Activated CD4-positive, alpha-beta T cell treated with anti-CD3 and anti-CD28 coated beads for 4 hours (primary cell): ENCODE measurements around the gene MACROD1.

Source experiments
- DNase-seq, 2 donors: peaks; one replicate each; pipeline ENCODE4 v3.0.0-alpha.2; 2020

The MACROD1 gene

GRCh38 chr11:64112771-64113461, 53.0 kb downstream of the MACROD1 start:
- DNase-seq, result no peak

- DNase-seq, result no peak
Measured at GRCh38 chr11:64110465-64111375, 55.2 kb downstream of the MACROD1 start.

GRCh38 chr11:64109332-64109731, 56.6 kb downstream of the MACROD1 start:
- DNase-seq, result no peak

- no peak for DNase-seq
Measured at GRCh38 chr11:64107303-64107702, 58.6 kb downstream of the MACROD1 start.

- no peak for DNase-seq
Measured at GRCh38 chr11:64104632-64105031, 61.3 kb downstream of the MACROD1 start.

- no peak for DNase-seq
Measured at GRCh38 chr11:64103277-64103985, 62.5 kb downstream of the MACROD1 start.

GRCh38 chr11:64102005-64102738, 63.7 kb downstream of the MACROD1 start:
- no peak for DNase-seq

- DNase-seq, result no peak
Measured at GRCh38 chr11:64101461-64101860, 64.5 kb downstream of the MACROD1 start.

- no peak for DNase-seq
Measured at GRCh38 chr11:64100782-64101353, 65.0 kb downstream of the MACROD1 start.

GRCh38 chr11:64100360-64100759, 65.6 kb downstream of the MACROD1 start:
- no peak for DNase-seq

- no peak for DNase-seq
Measured at GRCh38 chr11:64099436-64099835, 66.5 kb downstream of the MACROD1 start.

- DNase-seq, result no peak
Measured at GRCh38 chr11:64098318-64098831, 67.5 kb downstream of the MACROD1 start.

- no peak for DNase-seq
Measured at GRCh38 chr11:64097468-64098317, 68.2 kb downstream of the MACROD1 start.

- DNase-seq, result no peak
Measured at GRCh38 chr11:64096835-64097234, 69.1 kb downstream of the MACROD1 start.

- no peak for DNase-seq
Measured at GRCh38 chr11:64095949-64096348, 70.0 kb downstream of the MACROD1 start.

GRCh38 chr11:64095273-64095817, 70.6 kb downstream of the MACROD1 start:
- DNase-seq, result no peak

- no peak for DNase-seq
Measured at GRCh38 chr11:64094463-64095260, 71.3 kb downstream of the MACROD1 start.

GRCh38 chr11:64093233-64094039, 72.5 kb downstream of the MACROD1 start:
- no peak for DNase-seq

GRCh38 chr11:64092761-64093136, 73.2 kb downstream of the MACROD1 start:
- no peak for DNase-seq
